Colonic mucosa (tissue), 4 donors: ENCODE results near the gene LAMP1. TPM values are rescaled to one million over a fixed set of nuclear protein-coding genes. Genes with fewer than 3 reads are reported as not detected.

Experiments
- DNase-seq: peaks from one replicate; pipeline ENCODE4 v3.0.0-alpha.2; 2020
- H3K27ac ChIP-seq: fragments of 200-600 bp; one replicate; pipeline ENCODE4 v1.8.0; 2021
- H3K27me3 ChIP-seq: fragments of 200-600 bp; one replicate; pipeline ENCODE4 v1.8.0; 2021
- H3K36me3 ChIP-seq: fragments of 200-600 bp; one replicate; pipeline ENCODE4 v1.8.0; 2021
- H3K4me1 ChIP-seq: fragments of 200-600 bp; one replicate; pipeline ENCODE4 v1.8.0; 2021; ENCODE audit warnings: mild to moderate bottlenecking
- H3K4me3 ChIP-seq: fragments of 200-600 bp; one replicate; pipeline ENCODE4 v1.8.0; 2021
- H3K9ac ChIP-seq, 2 donors: one replicate each; pipeline ENCODE4 v1.7.0; 2013; ENCODE audit warnings: control low read depth in 2 of 2, low read depth in 2 of 2, low read length in 2 of 2
- H3K9me3 ChIP-seq: fragments of 200-600 bp; one replicate; pipeline ENCODE4 v1.8.0; 2021
- CTCF ChIP-seq: fragments of 200-600 bp; IDR thresholded peaks from one replicate; pipeline ENCODE4 v1.8.0; 2022; ENCODE audit warnings: antibody characterized with exemption, mild to moderate bottlenecking
- intact Hi-C: fragments of 100-400 bp; cut with DNase I; formaldehyde crosslinking; loops from one replicate; pipeline ENCODE4 v1.14.1; 2022
- total RNA-seq, 2 donors: library from RNA; stranded (reverse); fragmentation: NEBNext Ultra II Directional in 1 of 2; extraction: Animal tissue kit (Norgen Biotek cat#: 25700) in 1 of 2; gene quantifications; one replicate each; pipeline ENCODE4 v1.2.1, GENCODE V29; 2021
- donor health status: healthy.
- donor health status: DM: no; HTN: no; CAD: no.
- donor health status: DM: no; HTN: no; CAD: no.

LAMP1 gene
- total RNA-seq, 2 donors from 2014 or later: 184 to 226 TPM

GRCh38 chr13:113359571-113359970 lies 62.5 kb downstream of the LAMP1 start:
- H3K36me3 ChIP-seq: no peaks in the 10 kb centered on the region
- no peak for DNase-seq

GRCh38 chr13:113360446-113360845 lies 63.4 kb downstream of the LAMP1 start:
- Histone ChIP-seq H3K27me3 (no peaks in the 10 kb centered on the region), H3K4me1 (no peaks in the 10 kb centered on the region), H3K9me3 (no peaks in the 10 kb centered on the region), H3K36me3 (no peaks in the 10 kb centered on the region), H3K4me3 (no peak overlapping the region), H3K9ac (no peak overlapping the region), H3K27ac (no peak overlapping the region)
- intact Hi-C loops: no loop called here
- no peak for TF ChIP-seq CTCF
- no peak for DNase-seq

More at GRCh38 chr13:113359571-113359970, 62.5 kb downstream of the LAMP1 start:
- intact Hi-C loops: no loop called here
- no peak for TF ChIP-seq CTCF
- Histone ChIP-seq H3K4me1 (no peaks in the 10 kb centered on the region), H3K4me3 (no peak overlapping the region), H3K9me3 (no peaks in the 10 kb centered on the region), H3K27ac (no peak overlapping the region), H3K9ac (no peak overlapping the region), H3K27me3 (no peaks in the 10 kb centered on the region)

GRCh38 chr13:113361406-113361805 lies 64.4 kb downstream of the LAMP1 start:
- intact Hi-C loops: no loop called here
- no peak overlapping the region for H3K9ac ChIP-seq
- H3K27ac ChIP-seq: no peak overlapping the region
- H3K36me3 ChIP-seq: no peaks in the 10 kb centered on the region
- no peak overlapping the region for H3K4me3 ChIP-seq
- TF ChIP-seq CTCF: no peak
- no peaks in the 10 kb centered on the region for H3K4me1 ChIP-seq
- H3K27me3 ChIP-seq: no peaks in the 10 kb centered on the region
- DNase-seq: no peak
- H3K9me3 ChIP-seq: no peaks in the 10 kb centered on the region

- no peaks in the 10 kb centered on the region for H3K4me1 ChIP-seq
- no peaks in the 10 kb centered on the region for H3K36me3 ChIP-seq
- no peak for TF ChIP-seq CTCF
- DNase-seq: peak; percentile 33
- no peaks in the 10 kb centered on the region for H3K9me3 ChIP-seq
- H3K27me3 ChIP-seq: no peaks in the 10 kb centered on the region
- intact Hi-C loops: no loop called here
- peak overlapping the region in 1 of 2 donors; percentile 56 for H3K9ac ChIP-seq
- peak overlapping the region; percentile 32 for H3K27ac ChIP-seq
- H3K4me3 ChIP-seq: peak overlapping the region; percentile 28
These were observed 67.4 kb downstream of the LAMP1 start for GRCh38 chr13:113364311-113364889.

- intact Hi-C loops: no loop called here
- Histone ChIP-seq H3K36me3 (no peaks in the 10 kb centered on the region), H3K9ac (peak overlapping the region in 1 of 2 donors; percentile 56), H3K4me1 (no peaks in the 10 kb centered on the region), H3K9me3 (no peaks in the 10 kb centered on the region), H3K4me3 (peak overlapping the region; percentile 28), H3K27me3 (no peaks in the 10 kb centered on the region), H3K27ac (no peak overlapping the region)
- no peak for TF ChIP-seq CTCF
- peak; percentile 27 for DNase-seq
These were observed 68.0 kb downstream of the LAMP1 start for GRCh38 chr13:113364901-113365582.
